Bronchial epithelial cell (primary cell): ENCODE measurements around the gene PTPN14. TPM values are rescaled to one million over a fixed set of nuclear protein-coding genes. Genes with fewer than 3 reads are reported as not detected.
A peak's percentile ranks its signal among the peaks of the same experiment; 100 is the strongest.

Experiments
- DNase-seq: peaks from one replicate; pipeline ENCODE4 v3.0.0-alpha.2; 2010; ENCODE audit warnings: low read depth
- FAIRE-seq: peaks from 2 replicates; lab custom pipeline; 2011; peaks lifted over from hg19 to GRCh38; lab: Jason Lieb, UNC
- H3K27me3 ChIP-seq: 2 replicates; pipeline ENCODE4 v1.5.1; 2011; ENCODE audit warnings: low read length; ENCODE audit not compliant: control insufficient read depth, insufficient read depth
- H3K36me3 ChIP-seq: 2 replicates; pipeline ENCODE4 v1.5.1; 2011; ENCODE audit warnings: low read length; ENCODE audit not compliant: control insufficient read depth, insufficient read depth
- H3K4me3 ChIP-seq: 2 replicates; pipeline ENCODE4 v1.5.1; 2011; ENCODE audit warnings: mild to moderate bottlenecking, low read depth, low read length, control low read depth
- total RNA-seq: library from RNA; depleted of rRNA; stranded (reverse); fragments of >200 nt; gene quantifications from 2 replicates; pipeline ENCODE4 v1.2.1, GENCODE V29; 2014
- TF ChIP-seq, protein P1 (sequence below): IDR thresholded peaks from 2 replicates; pipeline ENCODE4 v1.5.1; 2011; ENCODE audit warnings: mild to moderate bottlenecking, moderate library complexity, low read length, control low read depth, inconsistent platforms; ENCODE audit not compliant: insufficient read depth, severe bottlenecking

The PTPN14 gene
- total RNA-seq, 1 donor from 2014 or later: 28.4 TPM

DNA sequence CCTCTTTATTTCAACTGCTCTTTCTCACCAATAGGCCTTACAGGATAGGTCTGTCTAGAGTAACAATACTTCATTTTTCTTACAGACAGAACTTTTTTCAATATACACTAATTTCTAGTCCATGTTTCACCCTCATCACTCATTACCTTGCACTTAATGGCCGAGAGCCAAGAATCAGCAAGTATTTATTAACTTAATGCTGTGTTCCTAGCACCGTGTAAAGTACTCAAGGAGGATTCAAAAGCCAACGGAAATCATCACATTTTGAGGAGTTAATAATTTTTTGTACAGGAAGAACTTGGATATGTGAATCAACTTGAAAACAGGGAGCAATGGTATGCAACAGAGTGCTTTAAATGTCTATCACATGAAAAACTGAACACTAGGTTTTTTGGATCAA, 102.0 kb downstream of the PTPN14 start:
- TF ChIP-seq, protein P1, sequence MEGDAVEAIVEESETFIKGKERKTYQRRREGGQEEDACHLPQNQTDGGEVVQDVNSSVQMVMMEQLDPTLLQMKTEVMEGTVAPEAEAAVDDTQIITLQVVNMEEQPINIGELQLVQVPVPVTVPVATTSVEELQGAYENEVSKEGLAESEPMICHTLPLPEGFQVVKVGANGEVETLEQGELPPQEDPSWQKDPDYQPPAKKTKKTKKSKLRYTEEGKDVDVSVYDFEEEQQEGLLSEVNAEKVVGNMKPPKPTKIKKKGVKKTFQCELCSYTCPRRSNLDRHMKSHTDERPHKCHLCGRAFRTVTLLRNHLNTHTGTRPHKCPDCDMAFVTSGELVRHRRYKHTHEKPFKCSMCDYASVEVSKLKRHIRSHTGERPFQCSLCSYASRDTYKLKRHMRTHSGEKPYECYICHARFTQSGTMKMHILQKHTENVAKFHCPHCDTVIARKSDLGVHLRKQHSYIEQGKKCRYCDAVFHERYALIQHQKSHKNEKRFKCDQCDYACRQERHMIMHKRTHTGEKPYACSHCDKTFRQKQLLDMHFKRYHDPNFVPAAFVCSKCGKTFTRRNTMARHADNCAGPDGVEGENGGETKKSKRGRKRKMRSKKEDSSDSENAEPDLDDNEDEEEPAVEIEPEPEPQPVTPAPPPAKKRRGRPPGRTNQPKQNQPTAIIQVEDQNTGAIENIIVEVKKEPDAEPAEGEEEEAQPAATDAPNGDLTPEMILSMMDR: no peak
- peaks cover 12% of the 10 kb centered on the region for H3K36me3 ChIP-seq
- H3K27me3 ChIP-seq: no peaks in the 10 kb centered on the region
- no peak for FAIRE-seq
- no peak overlapping the region for H3K4me3 ChIP-seq
- no peak for DNase-seq

DNA sequence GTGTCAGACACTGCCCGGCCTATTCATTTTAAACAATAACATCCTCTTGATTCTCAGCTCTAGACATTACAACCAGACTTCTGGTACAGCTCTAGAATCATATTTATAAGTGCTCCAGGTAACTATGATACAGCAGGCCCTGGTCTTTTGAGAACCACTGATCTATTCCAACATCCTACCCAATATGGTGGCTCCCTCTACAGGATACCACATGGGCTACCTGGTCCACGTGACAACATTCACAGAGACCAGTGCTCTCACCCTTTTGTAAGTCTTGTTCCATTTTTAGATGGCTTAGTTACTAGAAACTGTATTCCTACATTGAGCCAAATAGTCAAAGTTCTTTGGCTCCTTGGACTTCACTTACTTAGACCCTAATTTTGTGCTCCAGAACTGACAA, 102.9 kb downstream of the PTPN14 start:
- H3K4me3 ChIP-seq: no peak overlapping the region
- H3K27me3 ChIP-seq: no peaks in the 10 kb centered on the region
- no peak for DNase-seq
- peaks cover 12% of the 10 kb centered on the region for H3K36me3 ChIP-seq
- no peak for FAIRE-seq
- TF ChIP-seq, protein P1: no peak

DNA sequence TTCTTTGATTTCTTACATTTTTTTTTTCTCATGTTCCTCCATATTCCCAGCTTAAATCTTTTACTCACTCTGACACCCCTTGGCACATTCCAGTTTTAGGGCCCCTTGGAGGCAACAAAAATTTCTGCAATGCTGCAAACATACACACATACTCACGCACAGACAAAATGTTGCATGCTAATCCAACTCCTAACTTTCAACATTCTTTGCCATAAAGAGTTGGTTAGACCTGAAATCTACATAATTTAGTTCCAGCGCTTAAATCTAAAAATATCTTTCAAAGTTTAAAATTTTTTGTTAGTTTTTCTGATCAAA, 103.9 kb downstream of the PTPN14 start:
- FAIRE-seq: no peak
- TF ChIP-seq, protein P1: no peak
- no peak for DNase-seq
- Histone ChIP-seq H3K36me3 (peaks cover 11% of the 10 kb centered on the region), H3K27me3 (no peaks in the 10 kb centered on the region), H3K4me3 (no peak overlapping the region)

DNA sequence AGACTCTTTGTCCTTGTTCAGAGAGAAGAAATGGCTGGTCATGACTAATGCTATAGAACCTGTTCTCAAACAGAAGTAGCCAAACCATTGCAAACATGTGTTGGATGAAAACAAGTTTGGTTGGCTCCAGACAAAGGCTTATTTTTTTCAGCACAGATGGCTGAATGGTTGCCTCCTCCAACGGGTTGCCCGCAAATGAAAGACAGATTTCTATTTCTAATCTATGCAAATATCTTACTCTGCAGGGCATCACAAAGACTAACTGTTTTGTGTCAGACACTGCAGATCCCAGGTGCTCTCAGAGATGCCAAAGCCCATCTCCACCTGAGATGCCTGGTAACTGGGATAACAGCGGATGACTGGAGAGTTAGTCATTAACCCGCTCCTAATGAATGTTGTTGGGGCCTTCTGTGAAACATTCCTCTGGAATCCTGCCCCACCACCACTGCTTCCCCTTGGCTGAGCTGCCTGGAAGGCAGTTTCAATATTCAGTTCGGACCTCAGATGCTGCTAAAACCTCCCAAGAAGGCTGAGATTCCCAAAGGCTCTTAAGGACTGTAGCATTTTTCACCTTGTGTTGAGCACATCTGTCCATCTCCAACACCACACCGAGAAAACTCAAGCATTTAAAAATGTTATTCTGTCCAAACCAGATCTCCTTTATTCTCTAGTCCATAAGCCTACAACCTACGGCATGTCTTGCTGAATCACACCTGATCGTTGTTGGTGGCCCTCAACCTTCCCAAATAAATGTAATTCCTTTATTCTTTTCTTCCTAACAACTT, 104.4 kb downstream of the PTPN14 start:
- H3K36me3 ChIP-seq: peaks cover 8% of the 10 kb centered on the region
- H3K4me3 ChIP-seq: no peak overlapping the region
- TF ChIP-seq, protein P1: no peak
- peak; percentile 98 for DNase-seq
- peak; percentile 98 for FAIRE-seq
- H3K27me3 ChIP-seq: no peaks in the 10 kb centered on the region

DNA sequence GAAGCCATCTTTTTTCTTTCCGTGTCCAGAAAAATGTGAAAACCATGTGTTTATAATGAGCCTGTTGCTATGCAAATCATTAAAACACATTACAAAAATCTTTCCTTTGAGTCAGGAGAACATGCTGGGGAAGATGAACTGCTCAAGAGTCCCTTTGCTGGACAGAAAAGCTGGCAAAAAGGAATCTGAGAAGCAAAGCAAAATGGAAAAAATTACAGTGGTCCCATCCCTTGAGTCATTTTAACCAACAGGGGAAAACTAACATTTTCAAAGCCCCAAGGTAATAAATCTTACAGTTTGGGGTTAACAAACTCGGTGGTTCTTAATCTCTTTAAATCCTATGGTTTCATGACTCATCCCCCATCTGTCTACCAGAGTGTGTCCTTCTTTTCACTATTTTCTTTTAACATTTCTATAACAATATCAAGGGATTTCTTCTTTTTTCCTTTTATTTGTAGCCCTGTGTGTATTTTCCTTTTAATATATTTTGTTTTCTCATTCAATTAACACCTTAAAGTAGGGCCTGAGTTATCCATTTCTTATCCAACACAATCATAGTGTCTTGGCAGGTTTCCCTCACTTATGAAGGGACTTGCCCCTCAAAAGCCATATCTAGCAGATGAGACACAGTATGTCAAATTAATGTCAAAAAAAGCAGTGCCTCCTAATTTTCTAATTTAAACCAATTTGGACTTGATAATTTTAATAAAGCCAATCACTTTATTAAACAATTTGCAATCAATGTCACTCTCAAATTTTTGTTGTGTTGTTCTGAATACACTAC, 105.4 kb downstream of the PTPN14 start:
- TF ChIP-seq, protein P1: no peak
- H3K4me3 ChIP-seq: no peak overlapping the region
- peaks cover 4% of the 10 kb centered on the region for H3K36me3 ChIP-seq
- DNase-seq (peak; percentile 52), FAIRE-seq (no peak)
- H3K27me3 ChIP-seq: no peaks in the 10 kb centered on the region
